EL (cell line): ENCODE data around the gene RSPH6A.
A peak's percentile ranks its signal among the peaks of the same experiment; 100 is the strongest.

Source experiments
- DNase-seq: peaks from one replicate; pipeline ENCODE4 v3.0.0-alpha.2; 2016

The RSPH6A gene

GRCh38 chr19:45814851-45815480, at the start of gene RSPH6A:
RSPH6A (minus strand) TSS chr19:45815308; CDS start chr19:45815176, 132 bp downstream.
- no peak for DNase-seq

- no peak for DNase-seq
These were observed 49.5 kb upstream of the RSPH6A start for GRCh38 chr19:45864629-45865082.

- peak; percentile 49 for DNase-seq
These were observed 48.9 kb upstream of the RSPH6A start, which contains the start of gene FOXA3 for GRCh38 chr19:45863840-45864628. FOXA3 (plus strand) TSS chr19:45864326; CDS start chr19:45864457, 131 bp downstream.

- DNase-seq = no peak
These were observed 48.3 kb upstream of the RSPH6A start for GRCh38 chr19:45863335-45863839.

- peak; percentile 99 for DNase-seq
These were observed 47.6 kb upstream of the RSPH6A start, which contains the start of gene SYMPK for GRCh38 chr19:45862564-45863334. SYMPK (minus strand) TSS chr19:45863147; CDS start chr19:45854495, 8,652 bp downstream.

GRCh38 chr19:45862271-45862563, 47.1 kb upstream of the RSPH6A start:
- DNase-seq = no peak

GRCh38 chr19:45860359-45861259, 45.5 kb upstream of the RSPH6A start:
- no peak for DNase-seq

GRCh38 chr19:45854167-45854778, 39.2 kb upstream of the RSPH6A start:
- no peak for DNase-seq

GRCh38 chr19:45852983-45853382, 37.9 kb upstream of the RSPH6A start:
- DNase-seq = no peak

GRCh38 chr19:45852145-45852750, 37.1 kb upstream of the RSPH6A start:
- peak; percentile 87 for DNase-seq

- no peak for DNase-seq
These were observed 33.8 kb upstream of the RSPH6A start for GRCh38 chr19:45848922-45849321.

- no peak for DNase-seq
These were observed 32.6 kb upstream of the RSPH6A start for GRCh38 chr19:45847663-45848062.

GRCh38 chr19:45842198-45842597, 27.1 kb upstream of the RSPH6A start:
- DNase-seq = no peak

GRCh38 chr19:45834970-45835369, 19.9 kb upstream of the RSPH6A start:
- DNase-seq = no peak

- DNase-seq = no peak
These were observed 13.8 kb upstream of the RSPH6A start for GRCh38 chr19:45828945-45829344.

GRCh38 chr19:45828523-45828922, 13.4 kb upstream of the RSPH6A start:
- no peak for DNase-seq

GRCh38 chr19:45827459-45828093, 12.5 kb upstream of the RSPH6A start:
- DNase-seq = no peak

- no peak for DNase-seq
These were observed 11.8 kb upstream of the RSPH6A start for GRCh38 chr19:45826934-45827333.

GRCh38 chr19:45825917-45826893, 11.1 kb upstream of the RSPH6A start:
- DNase-seq = no peak

GRCh38 chr19:45825263-45825605, 10.1 kb upstream of the RSPH6A start:
- no peak for DNase-seq
